Activated naive CD4-positive, alpha-beta T cell treated with anti-CD3 and anti-CD28 coated beads, Interleukin-2, amount 10 ng/mL, durations not matched to agents 7 days and 5 days (primary cell): ENCODE data around the gene GMPS.
"Not testable (repeated sequence)": the region's sequence is repeated elsewhere in the genome, so short reads cannot be mapped to it uniquely, and the experiment has no call there.

Experiments used
- CTCF ChIA-PET: fragments of 350-600 bp; sonication (Branson Sonifier 250); formaldehyde crosslinking; loops from one replicate; lab custom pipeline; 2021; ENCODE audit warnings: antibody characterized with exemption; lab: Charles Lee
- DNase-seq: peaks from one replicate; pipeline ENCODE4 v3.0.0-alpha.2; 2020
- H3K27ac Mint-ChIP-seq: one replicate; pipeline ENCODE4 v1.8.0; 2021; ENCODE audit warnings: mild to moderate bottlenecking, moderate library complexity, mixed read lengths
- H3K27me3 Mint-ChIP-seq: one replicate; pipeline ENCODE4 v1.8.0; 2021; ENCODE audit warnings: mild to moderate bottlenecking, mixed read lengths
- H3K36me3 Mint-ChIP-seq: one replicate; pipeline ENCODE4 v1.8.0; 2021; ENCODE audit warnings: mixed read lengths
- H3K4me1 Mint-ChIP-seq: one replicate; pipeline ENCODE4 v1.8.0; 2021; ENCODE audit warnings: mixed read lengths
- H3K4me3 Mint-ChIP-seq: one replicate; pipeline ENCODE4 v1.8.0; 2021; ENCODE audit warnings: mild to moderate bottlenecking, moderate library complexity, mixed read lengths
- H3K9me3 Mint-ChIP-seq: one replicate; pipeline ENCODE4 v1.8.0; 2021; ENCODE audit warnings: mixed read lengths

The GMPS gene

GRCh38 chr3:155921486-155921885 is 51.0 kb downstream of the GMPS start:
- Mint-ChIP-seq H3K4me1 (peaks cover 3% of the 10 kb centered on the region), H3K9me3 (no peaks in the 10 kb centered on the region), H3K27me3 (no peaks in the 10 kb centered on the region), H3K4me3 (no peak overlapping the region), H3K27ac (no peak overlapping the region), H3K36me3 (peaks cover 46% of the 10 kb centered on the region)
- CTCF ChIA-PET: interaction anchor here (0.9 kb wide), 1 partner anchor 15 kb away, joined by 3 read pairs; no protein-coding TSS in a partner anchor
- no peak for DNase-seq

- no peak for DNase-seq
- CTCF ChIA-PET: no interaction called here
Measured at GRCh38 chr3:155934230-155934629, 63.8 kb downstream of the GMPS start.

GRCh38 chr3:155938409-155938808 is 68.0 kb downstream of the GMPS start:
- H3K27me3 Mint-ChIP-seq: no peaks in the 10 kb centered on the region
- H3K4me1 Mint-ChIP-seq: no peaks in the 10 kb centered on the region
- H3K4me3 Mint-ChIP-seq: no peak overlapping the region
- no peak for DNase-seq
- peaks cover 48% of the 10 kb centered on the region for H3K36me3 Mint-ChIP-seq
- no peaks in the 10 kb centered on the region for H3K9me3 Mint-ChIP-seq
- no peak overlapping the region for H3K27ac Mint-ChIP-seq
- CTCF ChIA-PET: interaction anchor here (1.0 kb wide), 1 partner anchor 133 kb away, joined by 4 read pairs; the partner anchor contains the start of gene C3orf33

More at GRCh38 chr3:155934230-155934629, 63.8 kb downstream of the GMPS start:
- Mint-ChIP-seq H3K27ac (no peak overlapping the region), H3K27me3 (no peaks in the 10 kb centered on the region), H3K9me3 (no peaks in the 10 kb centered on the region), H3K4me1 (no peaks in the 10 kb centered on the region), H3K4me3 (no peak overlapping the region), H3K36me3 (peaks cover 42% of the 10 kb centered on the region)

- CTCF ChIA-PET: no interaction called here
- Mint-ChIP-seq H3K9me3 (no peaks in the 10 kb centered on the region), H3K36me3 (peaks cover 38% of the 10 kb centered on the region), H3K27me3 (no peaks in the 10 kb centered on the region), H3K27ac (no peak overlapping the region), H3K4me1 (no peaks in the 10 kb centered on the region), H3K4me3 (no peak overlapping the region)
- DNase-seq: no peak
Measured at GRCh38 chr3:155941354-155941753, 70.9 kb downstream of the GMPS start.

GRCh38 chr3:155944081-155944480 is 73.6 kb downstream of the GMPS start:
- no peak for DNase-seq
- H3K36me3 Mint-ChIP-seq: peaks cover 24% of the 10 kb centered on the region
- CTCF ChIA-PET: no interaction called here
- H3K9me3 Mint-ChIP-seq: no peaks in the 10 kb centered on the region
- no peak overlapping the region for H3K27ac Mint-ChIP-seq
- no peaks in the 10 kb centered on the region for H3K27me3 Mint-ChIP-seq
- no peak overlapping the region for H3K4me3 Mint-ChIP-seq
- H3K4me1 Mint-ChIP-seq: no peaks in the 10 kb centered on the region

GRCh38 chr3:155946178-155946577 is 75.7 kb downstream of the GMPS start:
- Mint-ChIP-seq H3K27ac (no peak overlapping the region), H3K36me3 (peaks cover 15% of the 10 kb centered on the region), H3K4me3 (no peak overlapping the region), H3K4me1 (no peaks in the 10 kb centered on the region), H3K27me3 (no peaks in the 10 kb centered on the region), H3K9me3 (no peaks in the 10 kb centered on the region)
- CTCF ChIA-PET: interaction anchor here (1.1 kb wide), 1 partner anchor 141 kb away, joined by 3 read pairs; the partner anchor contains the start of gene C3orf33
- DNase-seq: no peak

GRCh38 chr3:155948476-155948875 is 78.0 kb downstream of the GMPS start:
- CTCF ChIA-PET: no interaction called here
- H3K4me1 Mint-ChIP-seq: no peaks in the 10 kb centered on the region
- no peak for DNase-seq
- no peak overlapping the region for H3K4me3 Mint-ChIP-seq
- H3K9me3 Mint-ChIP-seq: no peaks in the 10 kb centered on the region
- peak overlapping the region; percentile 24 for H3K27ac Mint-ChIP-seq
- H3K27me3 Mint-ChIP-seq: no peaks in the 10 kb centered on the region
- peaks cover 8% of the 10 kb centered on the region for H3K36me3 Mint-ChIP-seq

GRCh38 chr3:155949453-155950217 is 79.2 kb downstream of the GMPS start:
- H3K27me3 Mint-ChIP-seq: no peaks in the 10 kb centered on the region
- H3K4me1 Mint-ChIP-seq: no peaks in the 10 kb centered on the region
- H3K27ac Mint-ChIP-seq: no peak overlapping the region
- no peak overlapping the region for H3K4me3 Mint-ChIP-seq
- CTCF ChIA-PET: interaction anchor here (0.6 kb wide), 1 partner anchor 1194 kb away, joined by 3 read pairs; no protein-coding TSS in a partner anchor
- no peak for DNase-seq
- peaks cover 5% of the 10 kb centered on the region for H3K36me3 Mint-ChIP-seq
- no peaks in the 10 kb centered on the region for H3K9me3 Mint-ChIP-seq

- H3K4me1 Mint-ChIP-seq: peaks cover 5% of the 10 kb centered on the region
- CTCF ChIA-PET: no interaction called here
- H3K9me3 Mint-ChIP-seq: no peaks in the 10 kb centered on the region
- no peaks in the 10 kb centered on the region for H3K36me3 Mint-ChIP-seq
- DNase-seq: no peak
- no peak overlapping the region for H3K27ac Mint-ChIP-seq
- H3K27me3 Mint-ChIP-seq: no peaks in the 10 kb centered on the region
- H3K4me3 Mint-ChIP-seq: no peak overlapping the region
Measured at GRCh38 chr3:155956508-155957411, 86.3 kb downstream of the GMPS start.

- no peak overlapping the region for H3K4me3 Mint-ChIP-seq
- no peak for DNase-seq
- H3K36me3 Mint-ChIP-seq: no peaks in the 10 kb centered on the region
- CTCF ChIA-PET: no interaction called here
- no peaks in the 10 kb centered on the region for H3K27me3 Mint-ChIP-seq
- H3K4me1 Mint-ChIP-seq: peaks cover 5% of the 10 kb centered on the region
- H3K27ac Mint-ChIP-seq: no peak overlapping the region
- no peaks in the 10 kb centered on the region for H3K9me3 Mint-ChIP-seq
Measured at GRCh38 chr3:155957412-155957880, 87.0 kb downstream of the GMPS start.

GRCh38 chr3:155958676-155959075 is 88.2 kb downstream of the GMPS start:
- no peak overlapping the region for H3K27ac Mint-ChIP-seq
- CTCF ChIA-PET: no interaction called here
- H3K27me3 Mint-ChIP-seq: no peaks in the 10 kb centered on the region
- DNase-seq: no peak
- peaks cover 5% of the 10 kb centered on the region for H3K4me1 Mint-ChIP-seq
- no peaks in the 10 kb centered on the region for H3K9me3 Mint-ChIP-seq
- H3K36me3 Mint-ChIP-seq: no peaks in the 10 kb centered on the region
- no peak overlapping the region for H3K4me3 Mint-ChIP-seq

GRCh38 chr3:155960060-155960459 is 89.6 kb downstream of the GMPS start:
- Mint-ChIP-seq H3K9me3 (no peaks in the 10 kb centered on the region), H3K4me1 (peaks cover 5% of the 10 kb centered on the region), H3K27ac (no peak overlapping the region), H3K4me3 (no peak overlapping the region), H3K36me3 (no peaks in the 10 kb centered on the region), H3K27me3 (no peaks in the 10 kb centered on the region)
- DNase-seq: no peak
- CTCF ChIA-PET: no interaction called here

GRCh38 chr3:155961044-155961443 is 90.6 kb downstream of the GMPS start:
- H3K9me3 Mint-ChIP-seq, DNase-seq, CTCF ChIA-PET, H3K4me1 Mint-ChIP-seq, H3K27me3 Mint-ChIP-seq, H3K27ac Mint-ChIP-seq, H3K36me3 Mint-ChIP-seq, H3K4me3 Mint-ChIP-seq: not testable (repeated sequence)

GRCh38 chr3:155963570-155963969 is 93.1 kb downstream of the GMPS start:
- CTCF ChIA-PET: no interaction called here
- H3K27me3 Mint-ChIP-seq: no peaks in the 10 kb centered on the region
- H3K27ac Mint-ChIP-seq: peak overlapping the region; percentile 7
- DNase-seq: no peak
- no peaks in the 10 kb centered on the region for H3K9me3 Mint-ChIP-seq
- H3K36me3 Mint-ChIP-seq: no peaks in the 10 kb centered on the region
- H3K4me1 Mint-ChIP-seq: peaks cover 3% of the 10 kb centered on the region
- no peak overlapping the region for H3K4me3 Mint-ChIP-seq
